Activated CD4-positive, CD25-positive, alpha-beta regulatory T cell (primary cell): ENCODE data around the gene PCARE.
"Not testable (repeated sequence)": the region's sequence is repeated elsewhere in the genome, so short reads cannot be mapped to it uniquely, and the experiment has no call there.

Experiments
- DNase-seq, 4 experiments: peaks; one replicate each; lab custom pipeline; 2025; lab: John Stamatoyannopoulos, UW

Gene PCARE

DNA sequence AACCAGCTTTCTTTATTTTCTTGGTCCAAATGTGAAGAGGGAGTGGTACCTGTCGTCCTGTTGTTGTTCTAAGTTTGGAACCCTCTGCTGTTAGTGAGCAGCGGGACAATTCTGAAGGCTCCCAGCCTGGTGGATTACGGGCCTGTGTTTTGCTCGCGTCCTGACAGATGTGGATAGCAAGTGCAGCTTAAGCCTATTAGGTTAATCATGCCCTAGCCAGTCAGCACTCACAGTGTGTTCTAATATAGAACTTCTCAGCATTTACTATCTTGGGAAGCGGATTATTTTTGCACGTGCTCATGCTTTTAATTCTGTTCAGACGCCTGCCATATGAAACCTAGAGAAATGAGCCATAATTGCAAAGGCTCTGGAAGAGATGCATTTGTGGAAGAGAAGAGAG is at the start of gene PCARE:
TSS of gene PCARE (minus strand) at position 113 of the 400 bp plus-strand sequence. CDS start 262 bp downstream, outside the sequence.
- no peak for DNase-seq

DNA sequence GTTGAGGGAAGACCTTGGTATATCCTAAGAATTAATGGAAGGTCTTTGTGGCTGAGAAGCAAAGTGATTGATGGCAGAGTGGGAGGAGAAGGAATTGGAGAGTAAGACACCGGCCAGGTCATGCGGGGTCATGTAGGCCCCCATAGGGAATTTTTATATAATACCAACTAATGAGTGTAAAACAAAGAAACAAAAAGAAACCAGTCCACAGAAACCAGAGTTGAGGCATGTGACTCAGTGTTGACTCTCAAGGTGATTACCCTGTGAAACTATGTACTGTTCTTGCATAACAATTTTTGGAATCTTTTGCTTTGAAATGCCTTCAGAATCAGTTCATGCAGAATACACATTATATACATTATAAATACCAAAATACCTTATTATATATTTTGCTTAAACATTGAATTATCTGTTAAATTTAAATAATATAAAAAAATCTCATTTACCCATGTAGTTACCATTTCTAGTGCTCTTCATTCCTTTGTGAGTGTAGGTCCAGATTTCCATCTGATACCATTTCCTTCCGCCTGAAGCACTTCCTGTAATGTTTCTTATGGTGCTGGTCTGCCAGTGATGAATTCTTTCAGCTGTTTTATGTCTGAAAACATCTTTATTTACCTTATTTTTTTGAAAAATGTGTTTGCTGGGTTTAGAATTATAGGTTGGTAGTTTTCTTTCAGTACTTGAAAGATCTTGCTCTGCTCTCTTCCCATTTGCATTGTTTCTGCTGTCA is 49.5 kb upstream of the PCARE start:
- DNase-seq: peak in 1 of 4 experiments; percentile 5

DNA sequence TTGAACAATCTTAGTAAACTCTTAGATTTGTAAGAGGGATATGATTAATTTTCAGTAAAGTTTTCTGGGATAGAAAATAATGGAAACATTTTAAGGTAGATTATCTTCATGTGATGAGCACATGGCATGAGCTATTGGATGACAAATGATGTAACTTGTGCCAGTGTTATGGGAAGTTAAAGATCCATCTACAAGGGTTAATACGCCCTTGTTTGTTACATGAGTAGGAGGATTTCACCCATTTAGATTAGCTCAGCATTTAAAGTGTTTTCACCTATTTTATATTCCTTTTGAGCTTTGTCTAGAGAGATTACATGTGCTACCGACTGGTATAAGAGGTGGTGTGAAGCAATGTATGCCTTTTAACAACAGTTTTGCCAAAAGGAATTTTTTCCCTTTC is 46.5 kb upstream of the PCARE start:
- DNase-seq: no peak

DNA sequence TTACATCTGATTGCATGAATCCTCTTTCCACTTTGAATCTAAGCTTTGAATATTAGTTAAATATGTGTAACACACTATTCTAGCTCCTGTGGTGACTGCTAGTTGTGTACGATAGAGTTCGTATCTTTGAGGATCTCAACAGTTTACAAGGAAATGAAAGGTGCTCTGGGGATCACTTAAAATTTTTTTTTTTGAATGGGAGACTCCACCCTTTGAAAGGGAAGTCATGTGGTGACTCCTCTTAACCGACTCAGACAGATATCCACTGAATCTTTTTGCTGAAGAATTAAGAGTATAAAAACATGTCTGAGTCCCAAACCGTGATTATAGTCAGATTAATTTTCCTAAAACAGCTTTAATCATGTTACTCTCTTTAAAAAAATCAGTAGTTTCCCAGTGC is 44.9 kb upstream of the PCARE start:
- no peak for DNase-seq

- no peak for DNase-seq
Measured at GRCh38 chr2:29117636-29118303, 43.4 kb upstream of the PCARE start.

GRCh38 chr2:29115797-29116781 is 41.8 kb upstream of the PCARE start:
- peak; percentile 6 to 33 (median 28) for DNase-seq

DNA sequence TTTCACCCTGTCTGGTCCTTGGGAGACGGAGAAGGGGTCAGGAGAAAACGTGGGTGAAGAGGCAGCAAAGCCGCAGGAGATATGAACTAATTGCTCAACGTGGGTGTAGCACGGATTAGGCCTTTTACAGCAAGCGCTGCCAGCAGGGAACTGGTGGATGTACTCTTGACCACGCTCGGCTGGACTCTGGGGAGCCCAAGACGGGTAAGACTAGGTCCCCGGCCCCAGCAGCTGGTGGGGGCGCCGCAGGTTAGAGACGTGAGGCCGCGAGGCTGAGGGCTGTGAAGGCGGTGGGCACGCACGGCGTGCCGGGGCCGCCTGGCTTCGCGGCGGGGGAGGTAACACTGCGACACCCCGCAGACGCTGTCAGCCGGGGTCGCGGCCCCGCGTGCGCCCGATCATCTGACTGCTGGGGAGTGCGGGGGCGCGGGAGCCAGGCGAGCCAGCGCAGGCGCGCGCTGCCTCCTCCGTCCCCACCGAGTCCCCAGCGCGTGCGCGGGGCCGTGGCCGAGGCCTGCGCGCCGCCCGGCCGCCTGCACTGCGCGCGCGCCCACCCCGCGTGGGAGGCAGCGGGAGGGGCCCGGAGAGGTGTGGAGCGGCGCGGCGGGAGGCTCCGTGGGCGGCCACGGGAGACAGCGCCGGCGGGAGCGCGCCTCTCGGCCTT is 40.8 kb upstream of the PCARE start, which contains the start of gene CLIP4:
TSS of gene CLIP4 (plus strand) at position 470 of the 664 bp plus-strand sequence. CDS start 5,974 bp downstream, outside the sequence.
- peak; percentile 27 to 55 (median 50) for DNase-seq

DNA sequence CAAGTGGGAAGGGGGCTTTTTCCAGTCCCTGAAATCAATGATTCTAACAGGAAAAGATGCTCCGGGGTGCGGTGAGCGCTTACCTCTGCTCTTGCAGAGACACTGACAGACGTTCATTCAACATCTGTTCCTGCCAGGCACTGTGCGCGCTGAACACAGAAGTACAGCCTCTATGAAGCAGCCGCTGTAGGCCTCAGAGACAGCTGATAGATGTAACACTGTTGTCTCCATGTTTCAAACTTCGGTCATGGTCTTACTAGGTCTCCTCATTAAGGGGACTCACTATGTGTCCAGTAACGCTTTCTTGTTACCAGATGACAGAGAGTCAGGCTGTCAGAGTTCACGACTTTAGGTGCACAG is 40.2 kb upstream of the PCARE start:
- DNase-seq: no peak

- DNase-seq: no peak
Measured at GRCh38 chr2:29113891-29114321, 39.6 kb upstream of the PCARE start.

- no peak for DNase-seq
Measured at GRCh38 chr2:29113027-29113686, 38.8 kb upstream of the PCARE start.

DNA sequence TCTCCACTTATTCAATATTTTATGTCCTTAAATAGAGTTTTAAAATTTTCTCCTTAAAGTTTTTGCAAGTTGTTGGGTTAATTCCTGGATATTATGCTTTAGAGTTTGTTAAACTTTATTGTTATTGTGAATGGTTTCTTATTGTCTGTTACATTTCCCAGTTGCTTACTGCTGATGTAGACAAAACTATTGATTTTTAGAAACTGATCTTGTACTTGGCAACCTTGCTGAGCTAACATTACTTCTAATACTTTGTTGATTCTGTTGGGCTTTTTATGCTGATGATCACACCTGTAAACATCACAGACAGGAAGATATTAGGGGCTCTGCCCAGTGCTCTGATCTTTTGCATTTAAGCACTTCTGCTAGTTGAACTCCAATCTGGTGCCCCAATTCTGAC is 38.1 kb upstream of the PCARE start:
- no peak for DNase-seq

GRCh38 chr2:29110916-29111535 is 36.7 kb upstream of the PCARE start:
- no peak for DNase-seq

- DNase-seq: no peak
Measured at GRCh38 chr2:29109246-29109645, 34.9 kb upstream of the PCARE start.

- no peak for DNase-seq
Measured at GRCh38 chr2:29108225-29108624, 33.9 kb upstream of the PCARE start.

GRCh38 chr2:29107547-29107946 is 33.2 kb upstream of the PCARE start:
- not testable (repeated sequence) for DNase-seq

DNA sequence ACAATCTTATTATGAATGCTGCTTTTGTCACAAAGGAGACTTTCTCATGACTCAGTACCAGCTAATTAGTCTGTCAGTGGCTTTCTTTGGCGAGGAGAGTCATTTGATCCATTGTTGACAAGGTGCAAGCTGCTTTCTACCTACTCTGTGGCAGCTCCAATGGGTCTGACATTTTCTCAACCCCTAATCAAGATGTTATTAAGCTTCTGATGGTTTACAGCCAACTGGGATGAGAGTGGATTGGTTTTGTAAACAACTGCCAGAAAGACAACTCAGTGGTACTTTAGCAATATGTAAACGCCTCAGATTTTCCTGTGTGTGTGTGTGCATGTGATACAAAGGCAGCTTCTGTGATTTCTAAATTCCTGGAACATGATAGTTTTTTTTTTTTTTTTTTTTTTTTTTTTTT is 32.7 kb upstream of the PCARE start:
- no peak for DNase-seq

DNA sequence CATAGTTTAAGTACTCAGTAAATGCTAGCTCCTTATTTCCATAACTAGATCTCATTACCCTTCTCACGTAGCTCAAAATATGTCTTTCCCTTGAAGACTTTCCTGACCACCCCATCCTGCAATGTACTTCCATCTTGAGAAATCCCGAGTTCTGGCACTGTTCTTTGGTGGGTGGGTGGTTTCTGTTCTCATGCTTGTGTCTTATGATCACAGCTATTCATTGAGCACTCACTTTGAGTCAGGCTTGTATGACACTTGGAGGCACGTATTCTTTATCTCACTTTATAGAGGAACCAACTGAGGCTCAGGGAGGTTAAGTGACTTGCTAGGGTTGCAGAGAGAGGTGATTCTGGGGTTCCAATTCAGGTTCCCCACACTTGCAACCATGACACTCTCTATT is 31.9 kb upstream of the PCARE start:
- DNase-seq: no peak

DNA sequence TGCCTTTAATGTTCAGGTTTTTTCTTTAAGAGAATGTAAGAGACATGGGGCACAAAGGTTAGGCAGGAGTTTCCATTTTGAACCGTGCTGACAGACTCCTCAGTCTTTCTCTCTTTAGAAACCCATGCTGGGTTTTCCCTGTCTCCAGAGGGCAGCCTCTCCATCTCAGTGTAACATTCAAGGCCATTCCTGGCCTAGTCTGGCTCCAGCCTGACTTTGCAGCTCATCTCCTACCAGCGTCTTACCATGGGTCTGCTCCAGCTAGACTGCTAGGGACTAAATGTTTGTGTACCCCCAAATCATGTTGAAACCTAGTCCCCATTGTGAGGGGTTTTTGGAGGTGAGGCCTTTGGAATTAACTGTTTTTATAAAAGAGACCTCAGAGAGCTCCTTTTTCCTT is 31.1 kb upstream of the PCARE start:
- no peak for DNase-seq

GRCh38 chr2:29104688-29105087 is 30.4 kb upstream of the PCARE start:
- DNase-seq: no peak

DNA sequence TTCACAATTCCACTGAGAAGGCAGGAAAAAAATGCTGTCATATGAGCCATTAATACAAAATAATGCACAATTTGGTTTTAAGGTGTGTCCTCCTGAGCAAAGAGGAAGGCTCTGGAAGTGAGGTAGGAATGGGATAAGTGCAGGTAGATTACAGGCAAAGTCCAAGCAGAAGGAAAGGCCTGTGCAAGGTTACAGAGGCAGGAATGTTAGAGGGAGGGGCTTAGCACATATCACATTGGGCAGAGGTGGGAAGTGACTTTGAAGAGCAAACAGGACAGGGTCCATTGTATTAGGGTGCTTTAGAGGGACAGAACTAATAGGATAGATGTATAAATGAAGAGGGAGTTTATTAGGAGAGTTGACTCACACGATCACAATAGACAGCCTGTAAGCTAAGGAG is 26.2 kb upstream of the PCARE start:
- no peak for DNase-seq

DNA sequence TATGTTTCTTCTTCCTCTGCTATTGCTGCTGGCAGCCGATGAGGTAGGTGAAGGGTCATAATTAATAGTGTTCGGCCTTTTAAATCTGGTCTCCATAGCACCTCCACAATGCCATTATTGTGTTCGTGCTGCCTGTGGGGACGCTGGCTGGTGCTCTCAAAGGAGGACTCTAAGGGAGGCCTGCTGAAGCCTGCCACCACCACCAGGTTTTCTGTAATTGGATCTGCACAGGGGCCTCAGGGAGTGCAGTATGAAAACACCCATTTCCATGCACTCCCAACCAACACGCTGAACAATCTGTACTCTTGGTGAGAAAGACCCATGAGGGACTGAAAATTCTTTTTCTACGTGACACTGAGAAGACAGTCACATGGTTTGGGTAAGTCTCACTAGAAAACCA is 23.2 kb upstream of the PCARE start:
- no peak for DNase-seq
